ENCODE measurements around the gene FBXL13.
"Not testable (repeated sequence)": the region's sequence is repeated elsewhere in the genome, so short reads cannot be mapped to it uniquely, and the experiment has no call there.

Gene FBXL13

DNA sequence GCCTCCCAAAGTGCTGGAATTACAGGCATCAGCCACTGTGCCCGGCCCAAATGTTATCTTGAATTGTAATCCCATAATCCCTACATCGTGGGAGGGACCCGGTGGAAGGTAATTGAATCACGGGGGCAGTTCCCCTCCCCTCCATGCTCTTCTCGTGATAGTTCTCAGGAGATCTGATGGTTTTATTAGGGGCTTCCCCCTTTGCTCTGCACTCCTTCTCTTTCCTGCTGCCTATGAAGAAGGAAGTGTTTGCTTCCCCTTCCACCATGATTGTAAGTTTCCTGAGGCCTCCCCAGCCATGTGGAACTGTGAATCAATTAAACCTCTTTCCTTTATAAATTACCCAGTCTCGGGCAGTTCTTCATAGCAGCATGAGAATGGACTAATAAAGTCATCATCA lies 3.6 kb upstream of the FBXL13 start:
- not testable (repeated sequence) for DNase-seq

DNA sequence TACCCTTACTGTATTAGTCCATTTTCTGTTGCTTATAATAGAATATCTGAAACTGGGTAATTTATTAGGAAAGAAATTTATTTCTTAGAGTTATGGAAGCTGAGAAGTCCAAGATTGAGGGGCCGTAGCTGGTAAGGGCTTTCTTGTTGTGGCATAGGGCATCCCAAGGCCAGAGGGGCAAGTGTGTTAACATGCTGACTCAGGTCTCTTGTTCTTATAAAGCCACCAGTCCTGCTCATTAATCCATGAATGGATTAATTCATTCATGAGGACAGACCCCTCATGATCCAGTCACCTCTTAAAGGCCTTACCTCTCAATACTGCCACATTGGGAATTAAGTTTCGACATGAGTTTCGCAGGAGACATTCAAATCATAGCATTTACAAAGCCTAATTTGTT lies 2.7 kb upstream of the FBXL13 start:
- no peak for DNase-seq

- DNase-seq: no peak
These were observed 2.2 kb upstream of the FBXL13 start for GRCh38 chr7:103076764-103077163.

DNA sequence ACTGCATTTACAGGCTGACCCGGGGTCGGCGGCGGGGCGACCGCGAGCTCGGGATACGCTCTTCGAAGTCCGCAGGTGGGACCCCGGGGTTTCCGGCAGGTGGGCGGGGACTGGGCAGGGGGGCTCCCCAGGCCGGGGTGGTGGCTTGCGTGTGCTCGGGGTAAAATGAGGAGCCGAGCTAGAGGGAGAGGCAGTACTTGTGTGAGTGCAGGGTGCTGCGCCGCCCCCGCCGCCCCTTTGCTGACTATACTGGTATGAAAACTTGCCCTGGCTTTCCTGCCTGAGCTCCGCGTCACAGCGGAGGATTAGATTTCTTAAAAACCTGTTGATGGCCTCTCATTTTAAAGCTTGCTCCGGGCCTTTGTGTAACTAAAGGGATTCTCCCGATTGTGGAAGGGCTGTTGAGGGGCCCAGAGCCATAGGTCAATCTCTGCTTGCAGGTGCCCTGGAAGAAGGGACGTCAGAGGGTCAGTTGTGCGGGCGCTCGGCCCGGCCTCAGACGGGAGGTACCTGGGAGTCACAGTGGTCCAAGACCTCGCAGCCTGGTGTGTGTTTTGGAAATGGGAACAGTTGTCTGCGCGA lies 832 bp upstream of the FBXL13 start:
- peak; percentile 78 for DNase-seq

DNA sequence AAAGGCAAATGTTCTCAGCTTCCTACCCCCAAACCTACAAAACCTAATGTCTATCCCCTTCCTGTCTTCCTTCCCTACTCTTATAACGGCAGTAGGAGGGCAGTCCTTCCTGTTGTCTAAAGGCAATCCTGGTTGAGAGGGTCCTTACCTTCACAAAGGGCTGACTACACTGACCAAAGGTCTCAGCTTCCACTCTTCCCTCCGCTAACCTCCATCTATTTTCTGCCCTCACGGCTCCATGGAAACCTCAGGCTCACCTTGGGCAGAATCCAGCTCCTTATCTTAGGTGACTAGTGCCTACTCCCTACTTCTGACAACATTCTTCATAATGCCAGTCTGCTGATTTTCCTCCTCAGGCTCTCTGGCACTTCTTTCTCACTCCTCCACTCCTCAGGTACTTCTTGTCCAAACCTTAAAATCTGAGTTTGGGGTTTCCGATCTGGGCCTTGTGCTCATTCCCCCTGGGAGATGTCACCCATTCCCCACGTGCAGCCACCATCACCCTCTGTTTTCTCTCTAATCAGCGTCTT lies 542 bp downstream of the FBXL13 start:
- no peak for DNase-seq

DNA sequence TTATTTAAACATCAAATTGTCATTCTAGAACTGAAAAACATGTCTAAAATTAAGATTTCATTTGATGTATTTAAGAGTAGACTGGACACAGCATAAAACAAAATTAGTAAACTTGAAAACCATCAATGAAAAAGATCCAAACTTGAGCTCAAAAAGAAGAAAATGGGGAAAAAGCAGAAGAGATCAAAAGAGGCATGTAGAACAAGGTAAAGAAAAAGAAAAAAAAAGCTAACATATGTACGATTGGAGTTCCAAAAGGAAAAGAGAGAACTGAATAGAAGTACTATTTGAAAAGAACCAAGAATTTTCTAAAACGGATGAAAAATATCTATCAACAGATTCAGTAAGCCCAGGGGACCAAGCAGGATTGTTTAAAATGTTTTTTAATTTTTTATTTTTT lies 3.6 kb downstream of the FBXL13 start:
- no peak for DNase-seq

GRCh38 chr7:103068414-103069403 lies 5.9 kb downstream of the FBXL13 start:
- DNase-seq: no peak

- peak; percentile 25 for DNase-seq
These were observed 8.9 kb downstream of the FBXL13 start for GRCh38 chr7:103065667-103066066.

DNA sequence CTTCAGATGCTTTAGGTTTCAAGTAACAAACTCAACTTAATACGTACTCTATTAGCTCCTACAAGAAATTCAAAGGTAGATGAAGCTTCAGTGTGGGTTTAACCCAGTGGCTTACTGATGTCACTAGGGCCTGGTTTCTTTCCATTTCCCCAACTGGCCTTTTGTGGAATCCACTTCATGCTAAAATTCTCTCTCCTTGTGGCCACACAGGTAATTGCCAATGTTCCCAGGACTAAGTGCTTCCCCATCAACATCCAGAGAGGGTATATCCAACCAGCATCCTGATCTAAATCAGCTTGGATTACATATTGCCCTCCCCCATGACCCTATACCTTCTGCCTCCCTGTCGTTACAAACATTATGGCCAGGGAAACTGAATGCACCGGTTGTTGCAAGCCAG lies 10.7 kb downstream of the FBXL13 start:
- DNase-seq: no peak

DNA sequence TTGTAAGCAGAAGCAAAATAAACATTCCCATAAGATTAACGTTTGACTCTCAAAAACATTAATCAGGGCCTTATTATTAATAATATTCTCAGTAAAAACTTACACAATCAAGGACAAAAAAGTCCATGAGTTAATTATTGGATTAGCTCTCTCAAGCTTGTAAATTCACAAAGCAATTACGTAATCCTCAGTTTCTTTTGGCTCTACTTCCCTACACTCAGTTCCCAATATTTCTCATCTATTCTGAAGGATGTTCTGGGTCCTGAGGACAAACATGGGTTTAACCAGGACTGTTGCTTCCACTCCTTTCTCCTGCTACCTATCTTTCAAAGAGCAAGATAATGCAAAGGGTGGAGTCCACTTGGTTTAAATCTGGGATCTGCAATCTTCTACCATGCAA lies 15.1 kb downstream of the FBXL13 start:
- no peak for DNase-seq

DNA sequence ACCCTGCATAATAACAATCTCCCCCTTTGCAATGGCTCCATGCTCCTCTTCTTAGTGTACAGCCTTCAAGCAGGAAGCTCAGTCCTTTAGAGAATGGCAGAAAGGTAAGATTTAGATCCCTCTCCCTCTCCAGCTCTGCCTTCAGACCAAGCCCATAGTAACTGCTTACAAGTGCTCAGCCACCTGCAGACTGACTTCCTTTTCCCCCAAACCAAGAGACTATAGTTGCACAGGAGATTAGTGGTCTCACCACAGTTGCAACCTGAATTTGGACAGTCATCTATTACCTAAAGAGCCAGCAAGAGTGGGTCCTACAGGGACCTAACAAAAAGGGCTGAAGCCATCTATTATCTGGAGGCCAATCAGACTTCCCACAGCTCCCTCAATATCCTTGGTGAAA lies 16.5 kb downstream of the FBXL13 start:
- DNase-seq: no peak

DNA sequence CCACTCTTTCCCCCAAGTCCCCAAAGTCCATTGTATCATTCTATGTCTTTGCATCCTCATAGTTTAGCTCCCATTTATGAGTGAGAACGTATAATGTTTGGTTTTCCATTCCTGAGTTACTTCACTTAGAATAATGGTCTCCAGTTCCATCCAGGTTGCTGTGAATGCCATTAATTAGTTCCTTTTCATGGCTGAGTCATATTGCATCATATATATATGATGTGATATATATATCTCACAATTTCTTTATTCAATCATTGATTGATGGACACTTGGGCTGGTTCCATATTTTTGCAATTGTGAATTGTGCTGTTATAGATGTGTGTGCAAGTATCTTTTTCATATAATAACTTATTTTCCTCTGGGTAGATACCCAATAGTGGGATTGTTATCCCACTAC lies 18.6 kb downstream of the FBXL13 start:
- not testable (repeated sequence) for DNase-seq

- DNase-seq: no peak
These were observed 23.1 kb downstream of the FBXL13 start for GRCh38 chr7:103051519-103051918.

- no peak for DNase-seq
These were observed 25.8 kb downstream of the FBXL13 start for GRCh38 chr7:103048833-103049232.

- DNase-seq: not testable (repeated sequence)
These were observed 32.8 kb downstream of the FBXL13 start for GRCh38 chr7:103041815-103042214.

DNA sequence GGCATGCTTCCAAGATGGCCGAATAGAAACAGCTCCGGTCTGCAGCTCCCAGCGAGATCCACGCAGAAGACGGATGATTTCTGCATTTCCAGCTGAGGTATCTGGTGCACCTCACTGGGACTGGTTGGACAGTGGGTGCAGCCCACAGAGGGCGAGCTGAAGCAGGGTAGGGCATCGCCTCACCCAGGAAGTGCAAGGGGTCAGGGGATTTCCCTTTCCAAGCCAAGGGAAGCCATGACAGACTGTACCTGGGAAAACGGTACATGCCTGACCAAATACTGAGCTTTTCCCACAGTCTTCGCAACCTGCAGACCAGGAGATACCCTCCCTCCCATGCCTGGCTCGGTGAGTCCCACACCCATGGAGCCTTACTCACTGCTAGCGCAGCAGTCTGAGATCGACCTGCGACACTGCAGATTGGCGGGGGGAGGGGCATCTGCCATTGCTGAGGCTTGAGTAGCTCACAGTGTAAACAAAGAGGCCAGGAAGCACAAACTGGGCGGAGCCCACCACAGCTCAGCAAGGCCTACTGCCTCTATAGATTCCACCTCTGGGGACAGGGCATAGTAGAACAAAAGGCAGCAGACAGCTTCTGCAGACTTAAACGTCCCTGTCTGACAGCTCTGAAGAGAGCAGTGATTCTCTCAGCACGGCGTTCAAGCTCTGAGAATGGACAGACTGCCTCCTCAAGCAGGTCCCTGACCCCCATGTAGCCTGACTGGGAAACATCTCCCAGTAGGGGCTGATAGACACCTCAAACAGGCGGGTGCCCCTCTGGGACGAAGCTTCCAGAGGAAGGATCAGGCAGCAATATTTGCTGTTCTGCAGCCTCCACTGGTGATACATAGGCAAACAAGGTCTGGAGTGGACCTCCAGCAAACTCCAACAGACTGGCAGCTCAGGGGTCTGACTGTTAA lies 36.5 kb downstream of the FBXL13 start:
- not testable (repeated sequence) for DNase-seq

- DNase-seq: no peak
These were observed 37.1 kb downstream of the FBXL13 start for GRCh38 chr7:103037476-103037822.

DNA sequence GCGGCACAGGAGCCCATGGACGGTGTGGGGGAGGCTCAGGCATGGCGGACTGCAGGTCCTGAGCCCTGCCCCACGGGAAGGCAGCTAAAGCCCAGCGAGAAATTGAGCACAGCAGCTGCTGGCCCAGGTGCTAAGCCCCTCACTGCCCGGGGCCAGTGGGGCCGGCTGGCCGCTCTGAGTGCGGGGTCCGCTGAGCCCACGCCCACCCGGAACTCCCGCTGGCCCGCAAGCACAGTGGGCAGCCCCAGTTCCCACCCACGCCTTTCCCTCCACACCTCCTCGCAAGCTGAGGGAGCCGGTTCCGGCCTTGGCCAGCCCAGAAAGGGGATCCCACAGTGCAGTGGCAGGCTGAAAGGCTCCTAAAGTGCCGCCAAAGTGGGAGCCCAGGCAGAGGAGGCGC lies 40.3 kb downstream of the FBXL13 start:
- DNase-seq: not testable (repeated sequence)

GRCh38 chr7:103031781-103032180 lies 42.8 kb downstream of the FBXL13 start:
- no peak for DNase-seq

- DNase-seq: no peak
These were observed 43.6 kb downstream of the FBXL13 start for GRCh38 chr7:103031024-103031423.

DNA sequence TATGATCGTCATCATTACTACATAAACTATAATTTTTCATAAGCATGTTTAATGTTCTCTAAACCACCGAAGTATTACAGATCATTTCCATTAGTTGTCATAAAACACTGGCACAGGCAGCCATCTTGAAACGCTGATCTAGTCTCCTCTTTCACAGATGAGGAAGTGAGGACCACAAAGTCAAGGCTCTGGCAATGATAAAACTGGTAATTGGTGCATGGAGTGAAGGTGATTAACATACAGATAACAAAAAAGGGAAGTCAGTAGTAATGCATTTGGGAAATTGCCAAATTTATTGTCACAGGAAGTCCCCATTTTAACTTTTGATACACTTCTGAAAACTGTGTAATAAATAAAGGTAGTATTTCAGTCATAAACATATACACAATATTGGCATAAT lies 49.3 kb downstream of the FBXL13 start:
- no peak for DNase-seq

GRCh38 chr7:103023578-103023977 lies 51.0 kb downstream of the FBXL13 start:
- not testable (repeated sequence) for DNase-seq

GRCh38 chr7:103021490-103021889 lies 53.1 kb downstream of the FBXL13 start:
- DNase-seq: not testable (repeated sequence)
